ENCODE data around the gene NOTCH3. TPM values are rescaled to one million over a fixed set of nuclear protein-coding genes. Genes with fewer than 3 reads are reported as not detected.

NOTCH3 gene
- total RNA-seq, 6 experiments from 2014 or later: 3.4 to 18.0 (median 13.1) TPM

GRCh38 chr19:15115762-15116615 lies 84.8 kb downstream of the NOTCH3 start:
- no peak for DNase-seq
- no peak overlapping the region for H3K4me3 Mint-ChIP-seq
- H3K4me1 Mint-ChIP-seq (ENCODE audit: low read depth): peaks cover 16% of the 10 kb centered on the region
- peaks cover 40% of the 10 kb centered on the region for H3K36me3 Mint-ChIP-seq (ENCODE audit: low read depth)
- H3K9me3 Mint-ChIP-seq: no peaks in the 10 kb centered on the region
- TF ChIP-seq CTCF (IDR thresholded peaks at IDR 0.05): no peak
- peak overlapping the region; percentile 69 for H3K27ac Mint-ChIP-seq
- peaks cover 4% of the 10 kb centered on the region for H3K27me3 Mint-ChIP-seq (ENCODE audit: insufficient read depth)

GRCh38 chr19:15115080-15115479 lies 85.7 kb downstream of the NOTCH3 start:
- no peak for TF ChIP-seq CTCF (IDR thresholded peaks at IDR 0.05)
- Mint-ChIP-seq H3K4me1 (ENCODE audit: low read depth) (peaks cover 16% of the 10 kb centered on the region), H3K4me3 (no peak overlapping the region), H3K27ac (peak overlapping the region; percentile 69), H3K36me3 (ENCODE audit: low read depth) (peaks cover 43% of the 10 kb centered on the region), H3K9me3 (no peaks in the 10 kb centered on the region), H3K27me3 (ENCODE audit: insufficient read depth) (peaks cover 4% of the 10 kb centered on the region)
- DNase-seq: peak; percentile 42

- Mint-ChIP-seq H3K36me3 (ENCODE audit: low read depth) (peaks cover 43% of the 10 kb centered on the region), H3K4me1 (ENCODE audit: low read depth) (peaks cover 16% of the 10 kb centered on the region), H3K4me3 (no peak overlapping the region), H3K27ac (peak overlapping the region; percentile 60; the same call in 1 of the 2 replicates), H3K9me3 (no peaks in the 10 kb centered on the region), H3K27me3 (ENCODE audit: insufficient read depth) (peaks cover 4% of the 10 kb centered on the region)
- DNase-seq: peak; percentile 54
- TF ChIP-seq CTCF (IDR thresholded peaks at IDR 0.05): no peak
Observed at GRCh38 chr19:15114153-15114540, 86.6 kb downstream of the NOTCH3 start.

GRCh38 chr19:15113245-15114152 lies 87.3 kb downstream of the NOTCH3 start:
- Mint-ChIP-seq H3K27ac (no peak overlapping the region), H3K27me3 (ENCODE audit: insufficient read depth) (peaks cover 4% of the 10 kb centered on the region), H3K4me3 (no peak overlapping the region), H3K4me1 (ENCODE audit: low read depth) (peaks cover 19% of the 10 kb centered on the region), H3K9me3 (no peaks in the 10 kb centered on the region), H3K36me3 (ENCODE audit: low read depth) (peaks cover 37% of the 10 kb centered on the region)
- DNase-seq: no peak
- TF ChIP-seq CTCF (IDR thresholded peaks at IDR 0.05): no peak

- Mint-ChIP-seq H3K36me3 (ENCODE audit: low read depth) (peaks cover 32% of the 10 kb centered on the region), H3K4me1 (ENCODE audit: low read depth) (peaks cover 27% of the 10 kb centered on the region), H3K4me3 (no peak overlapping the region), H3K9me3 (no peaks in the 10 kb centered on the region), H3K27ac (peak overlapping the region; percentile 44; the same call in 1 of the 2 replicates), H3K27me3 (ENCODE audit: insufficient read depth) (peaks cover 4% of the 10 kb centered on the region)
- no peak for DNase-seq
- peak; percentile 54 for TF ChIP-seq CTCF (IDR thresholded peaks at IDR 0.05)
Observed at GRCh38 chr19:15112385-15112784, 88.4 kb downstream of the NOTCH3 start.

All from HFFc6 (cell line).